HL-60 (cell line): ENCODE data around the gene SIVA1.

Experiments
- DNase-seq, 2 experiments: peaks; one replicate each; pipeline ENCODE4 v3.0.0-alpha.2; 2010 to 2020; ENCODE audit warnings: low read depth in 1 of 2, low spot score in 1 of 2
- H3K27ac ChIP-seq: fragments of 250-450 bp; sonication (Bioruptor Pico); replicated peaks from 2 replicates; pipeline ENCODE4 v1.5.1; 2020; ENCODE audit warnings: mild to moderate bottlenecking, moderate library complexity
- H3K27me3 ChIP-seq: fragments of 250-450 bp; sonication (Bioruptor Pico); 2 replicates; pipeline ENCODE4 v1.5.1; 2021; ENCODE audit warnings: mild to moderate bottlenecking, moderate library complexity; ENCODE audit not compliant: insufficient read depth, poor library complexity, severe bottlenecking
- H3K4me3 ChIP-seq: replicated peaks from 2 replicates; pipeline ENCODE4 v1.5.1; 2011; ENCODE audit warnings: mild to moderate bottlenecking, control low read depth, low read length; ENCODE audit not compliant: insufficient read depth
- CTCF ChIP-seq: IDR thresholded peaks from one replicate; pipeline ENCODE4 v1.5.1; 2011; ENCODE audit warnings: low read length, control low read depth, inconsistent platforms; ENCODE audit not compliant: insufficient read depth
- GABPA ChIP-seq: IDR thresholded peaks from 2 replicates; pipeline ENCODE4 v1.6.1; 2012; ENCODE audit warnings: low read depth
- POLR2AphosphoS5 ChIP-seq: IDR thresholded peaks from 2 replicates; pipeline ENCODE4 v1.6.1; 2012; ENCODE audit warnings: low read depth
- REST ChIP-seq: IDR thresholded peaks from 2 replicates; pipeline ENCODE4 v1.6.1; 2012; ENCODE audit warnings: low read depth; ENCODE audit not compliant: insufficient replicate concordance
- SPI1 ChIP-seq: IDR thresholded peaks from 2 replicates; pipeline ENCODE4 v1.6.1; 2012; ENCODE audit warnings: low read depth, mild to moderate bottlenecking, borderline replicate concordance
- long read RNA-seq: library from polyadenylated mRNA; unstranded; transcript quantifications from one replicate; pipeline ENCODE4 v2.0.0, GENCODE V29; 2020

The SIVA1 gene
- long read RNA-seq, transcript SIVA1-201 (4 exons, 802 nt) = major isoform, 80 of 82 reads
- long read RNA-seq, partial matches to known transcripts = 0 of 82 reads
- long read RNA-seq, other reads (novel, unspliced or antisense) = 2 of 82 reads

- H3K27ac ChIP-seq = peak within 1 kb of the TSS; percentile 99
- no peaks in the 10 kb centered on the region for H3K27me3 ChIP-seq
- peak; percentile 100 for DNase-seq
- TF ChIP-seq CTCF (no peak), REST (no peak), POLR2AphosphoS5 (peak; percentile 79; the same call in 1 of the 2 replicates), SPI1 (no peak), GABPA (no peak)
- H3K4me3 ChIP-seq = peak within 1 kb of the TSS; percentile 83
Measured at GRCh38 chr14:104752735-104753527, at the start of gene SIVA1. TSS of gene SIVA1 (plus strand) at chr14:104753147. CDS start at chr14:104753202, 55 bp downstream.

- no peak overlapping the region for H3K4me3 ChIP-seq
- H3K27ac ChIP-seq = no peak overlapping the region
- no peak for DNase-seq
- TF ChIP-seq POLR2AphosphoS5 (no peak), REST (no peak), CTCF (no peak), GABPA (no peak), SPI1 (no peak)
- H3K27me3 ChIP-seq = no peaks in the 10 kb centered on the region
Measured at GRCh38 chr14:104703269-104703668, 49.7 kb upstream of the SIVA1 start.

GRCh38 chr14:104704252-104704651, 48.7 kb upstream of the SIVA1 start:
- H3K27ac ChIP-seq = no peak overlapping the region
- TF ChIP-seq REST = no peak
- no peak for TF ChIP-seq GABPA
- TF ChIP-seq POLR2AphosphoS5 = no peak
- no peak for TF ChIP-seq CTCF
- TF ChIP-seq SPI1 = no peak
- H3K4me3 ChIP-seq = no peak overlapping the region
- no peaks in the 10 kb centered on the region for H3K27me3 ChIP-seq
- DNase-seq = no peak
